ENCODE results near the gene GRPR. TPM values are rescaled to one million over a fixed set of nuclear protein-coding genes. Genes with fewer than 3 reads are reported as not detected.

The GRPR gene
- total RNA-seq, 2 experiments from 2014 or later: not detected

DNA sequence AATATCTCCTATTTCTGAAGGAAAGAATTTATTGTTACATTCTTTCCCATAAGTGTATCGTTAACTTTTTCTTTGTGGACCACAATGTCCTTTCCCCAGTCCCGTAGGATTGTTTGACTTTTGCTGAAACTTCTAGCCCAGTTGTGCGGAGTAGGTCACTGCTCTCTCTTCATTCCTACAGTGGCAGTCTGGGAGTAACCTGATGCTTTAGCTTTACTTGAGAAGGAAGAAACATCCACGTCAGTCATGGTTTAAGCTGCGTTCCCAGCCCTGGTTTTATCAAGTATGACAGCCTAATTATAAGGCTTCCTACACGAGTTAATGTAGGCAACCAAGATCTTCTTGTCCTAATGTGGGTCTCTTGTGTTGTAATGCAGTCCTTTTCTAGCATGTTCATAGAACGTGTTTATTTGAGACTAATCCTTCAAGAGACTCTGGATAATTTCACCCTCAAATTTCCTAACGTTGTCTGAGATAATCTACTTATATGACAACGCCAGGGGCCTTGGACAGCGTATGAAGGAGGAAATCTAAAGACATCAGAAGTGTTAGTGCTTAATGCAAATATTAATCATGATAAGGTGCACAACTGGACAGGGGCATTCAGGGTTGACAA is 40.8 kb upstream of the GRPR start:
- TF ChIP-seq, protein P1, sequence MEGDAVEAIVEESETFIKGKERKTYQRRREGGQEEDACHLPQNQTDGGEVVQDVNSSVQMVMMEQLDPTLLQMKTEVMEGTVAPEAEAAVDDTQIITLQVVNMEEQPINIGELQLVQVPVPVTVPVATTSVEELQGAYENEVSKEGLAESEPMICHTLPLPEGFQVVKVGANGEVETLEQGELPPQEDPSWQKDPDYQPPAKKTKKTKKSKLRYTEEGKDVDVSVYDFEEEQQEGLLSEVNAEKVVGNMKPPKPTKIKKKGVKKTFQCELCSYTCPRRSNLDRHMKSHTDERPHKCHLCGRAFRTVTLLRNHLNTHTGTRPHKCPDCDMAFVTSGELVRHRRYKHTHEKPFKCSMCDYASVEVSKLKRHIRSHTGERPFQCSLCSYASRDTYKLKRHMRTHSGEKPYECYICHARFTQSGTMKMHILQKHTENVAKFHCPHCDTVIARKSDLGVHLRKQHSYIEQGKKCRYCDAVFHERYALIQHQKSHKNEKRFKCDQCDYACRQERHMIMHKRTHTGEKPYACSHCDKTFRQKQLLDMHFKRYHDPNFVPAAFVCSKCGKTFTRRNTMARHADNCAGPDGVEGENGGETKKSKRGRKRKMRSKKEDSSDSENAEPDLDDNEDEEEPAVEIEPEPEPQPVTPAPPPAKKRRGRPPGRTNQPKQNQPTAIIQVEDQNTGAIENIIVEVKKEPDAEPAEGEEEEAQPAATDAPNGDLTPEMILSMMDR (IDR thresholded peaks at IDR 0.05): no peak
- no peak for DNase-seq
- ATAC-seq: no peak
- ChIA-PET CTCF (no interaction called here), POLR2A (no interaction called here)
- Mint-ChIP-seq H3K4me3 (no peak overlapping the region), H3K27ac (no peak overlapping the region), H3K9me3 (no peaks in the 10 kb centered on the region), H3K27me3 (peaks cover 9% of the 10 kb centered on the region), H3K36me3 (ENCODE audit: low read depth) (no peaks in the 10 kb centered on the region), H3K4me1 (ENCODE audit: low read depth) (no peaks in the 10 kb centered on the region)
- intact Hi-C loops (cut with micrococcal nuclease): no loop called here

DNA sequence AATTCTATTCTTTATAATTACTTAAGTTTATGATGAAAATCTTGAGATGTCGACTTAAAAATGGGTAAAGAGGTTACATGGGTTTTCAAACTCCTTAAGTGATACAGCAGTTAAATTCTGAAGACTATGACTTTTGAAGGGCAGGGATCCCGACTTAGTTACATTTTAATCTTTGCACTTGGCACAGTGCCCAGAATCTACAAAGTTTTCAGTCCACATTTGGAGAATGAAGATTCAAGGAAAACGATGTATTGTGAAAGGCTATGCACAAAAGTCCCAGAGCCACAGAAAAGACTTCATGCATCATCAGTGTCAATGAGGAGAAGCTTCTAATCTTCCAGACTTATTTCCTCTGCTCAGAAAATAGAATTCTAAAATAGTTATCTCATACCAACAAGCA is 36.3 kb upstream of the GRPR start:
- Mint-ChIP-seq H3K36me3 (ENCODE audit: low read depth) (no peaks in the 10 kb centered on the region), H3K27me3 (peaks cover 11% of the 10 kb centered on the region), H3K4me3 (no peak overlapping the region), H3K4me1 (ENCODE audit: low read depth) (no peaks in the 10 kb centered on the region), H3K27ac (no peak overlapping the region), H3K9me3 (no peaks in the 10 kb centered on the region)
- POLR2A ChIA-PET: no interaction called here
- no peak for ATAC-seq
- intact Hi-C loops (cut with micrococcal nuclease): no loop called here
- no peak for DNase-seq
- CTCF ChIA-PET: no interaction called here
- TF ChIP-seq, protein P1 (IDR thresholded peaks at IDR 0.05): no peak

DNA sequence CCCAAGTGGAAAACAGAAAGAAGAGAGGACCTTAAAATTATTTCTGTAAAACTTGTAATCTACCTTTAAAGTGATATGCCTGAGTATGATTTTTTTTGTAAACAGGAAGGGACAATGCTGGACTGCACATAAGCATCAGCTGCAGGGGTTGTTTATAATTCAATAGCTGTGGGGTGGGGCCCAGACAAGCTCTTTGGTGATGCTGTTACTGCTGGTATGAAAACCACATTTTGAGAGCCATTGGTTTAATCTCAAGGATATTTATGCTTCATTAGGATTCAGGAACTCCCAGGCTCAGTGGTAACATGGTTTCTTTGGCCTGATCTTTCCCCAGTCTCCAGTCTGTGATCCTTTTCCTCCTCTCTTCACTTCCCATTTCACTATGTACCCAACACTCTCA is 34.3 kb upstream of the GRPR start:
- ATAC-seq (no peak), DNase-seq (no peak)
- H3K9me3 Mint-ChIP-seq: no peaks in the 10 kb centered on the region
- CTCF ChIA-PET: no interaction called here
- intact Hi-C loops (cut with micrococcal nuclease): no loop called here
- H3K27me3 Mint-ChIP-seq: peaks cover 9% of the 10 kb centered on the region
- POLR2A ChIA-PET: no interaction called here
- H3K36me3 Mint-ChIP-seq (ENCODE audit: low read depth): no peaks in the 10 kb centered on the region
- H3K27ac Mint-ChIP-seq: no peak overlapping the region
- TF ChIP-seq, protein P1 (IDR thresholded peaks at IDR 0.05): no peak
- H3K4me1 Mint-ChIP-seq (ENCODE audit: low read depth): no peaks in the 10 kb centered on the region
- H3K4me3 Mint-ChIP-seq: no peak overlapping the region

DNA sequence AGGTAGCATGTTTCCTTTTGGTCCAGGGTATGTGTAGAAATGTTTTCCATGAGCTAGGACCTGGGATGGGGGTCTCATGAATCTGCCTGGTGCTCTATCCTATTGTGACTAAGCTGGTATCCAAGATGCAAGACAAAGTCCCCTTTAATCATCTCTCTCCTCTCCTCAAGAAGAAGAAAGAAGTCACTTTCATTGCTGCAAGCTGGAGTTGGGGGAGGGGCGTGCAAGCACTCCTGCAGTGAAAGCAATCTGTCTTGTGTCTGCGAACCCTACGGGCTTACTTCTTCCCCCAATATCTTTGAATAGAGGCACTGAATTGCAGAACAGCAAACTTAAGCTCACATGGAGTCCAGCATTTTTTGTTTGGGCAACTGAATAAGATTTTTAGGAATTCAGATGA is 27.2 kb upstream of the GRPR start:
- Mint-ChIP-seq H3K27ac (no peak overlapping the region), H3K27me3 (peaks cover 2% of the 10 kb centered on the region), H3K36me3 (ENCODE audit: low read depth) (no peaks in the 10 kb centered on the region), H3K4me1 (ENCODE audit: low read depth) (no peaks in the 10 kb centered on the region), H3K4me3 (no peak overlapping the region), H3K9me3 (peaks cover 2% of the 10 kb centered on the region)
- TF ChIP-seq, protein P1 (IDR thresholded peaks at IDR 0.05): no peak
- ChIA-PET POLR2A (no interaction called here), CTCF (no interaction called here)
- no peak for DNase-seq
- ATAC-seq: no peak
- intact Hi-C loops (cut with micrococcal nuclease): no loop called here

DNA sequence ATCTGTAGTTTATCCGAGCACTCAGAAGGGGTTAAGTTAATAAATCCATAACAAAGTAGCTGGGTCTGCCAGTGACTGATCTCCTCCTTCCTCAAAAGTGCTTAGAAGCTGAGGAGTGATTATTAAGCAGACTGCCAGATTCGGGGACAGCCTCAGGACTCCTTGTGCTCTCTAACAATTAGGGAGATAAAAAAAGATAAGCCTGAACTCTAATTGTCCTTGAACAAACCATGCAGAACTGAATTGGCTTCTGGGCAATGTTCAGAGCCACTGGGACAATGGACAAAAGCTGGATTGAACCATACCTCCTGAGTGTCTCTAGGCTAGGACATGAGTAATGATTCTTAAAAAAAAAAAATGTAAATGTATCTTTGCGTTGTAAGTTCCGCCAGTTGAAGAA is 22.7 kb upstream of the GRPR start:
- Mint-ChIP-seq H3K27me3 (no peaks in the 10 kb centered on the region), H3K4me3 (no peak overlapping the region), H3K36me3 (ENCODE audit: low read depth) (no peaks in the 10 kb centered on the region), H3K27ac (no peak overlapping the region), H3K4me1 (ENCODE audit: low read depth) (no peaks in the 10 kb centered on the region), H3K9me3 (peaks cover 1% of the 10 kb centered on the region)
- intact Hi-C loops (cut with micrococcal nuclease): no loop called here
- ChIA-PET CTCF (no interaction called here), POLR2A (no interaction called here)
- TF ChIP-seq, protein P1 (IDR thresholded peaks at IDR 0.05): no peak
- no peak for ATAC-seq
- DNase-seq: no peak
